AG09319 (cell line): Measurements from ENCODE around the gene ZNF280C.

Experiments used
- DNase-seq: peaks from one replicate; pipeline ENCODE4 v3.0.0-alpha.2; 2010; ENCODE audit warnings: low read depth; ENCODE audit errors: extremely low read depth
- CTCF ChIP-seq: IDR thresholded peaks from 2 replicates; pipeline ENCODE4 v1.5.1; 2011; ENCODE audit warnings: low read depth, mild to moderate bottlenecking, inconsistent platforms, low read length, moderate library complexity

Gene ZNF280C

GRCh38 chrX:130224810-130225209 is 43.9 kb downstream of the ZNF280C start:
- TF ChIP-seq CTCF, result no peak
- no peak for DNase-seq

GRCh38 chrX:130216320-130216719 is 52.4 kb downstream of the ZNF280C start:
- TF ChIP-seq CTCF, result no peak
- DNase-seq, result no peak

GRCh38 chrX:130213376-130213775 is 55.3 kb downstream of the ZNF280C start:
- no peak for DNase-seq
- TF ChIP-seq CTCF, result no peak

GRCh38 chrX:130212371-130212770 is 56.3 kb downstream of the ZNF280C start:
- DNase-seq, result no peak

GRCh38 chrX:130211415-130212186 is 57.1 kb downstream of the ZNF280C start:
- TF ChIP-seq CTCF, result no peak
- DNase-seq, result no peak

More at GRCh38 chrX:130212371-130212770, 56.3 kb downstream of the ZNF280C start:
- TF ChIP-seq CTCF, result no peak

GRCh38 chrX:130204647-130205046 is 64.1 kb downstream of the ZNF280C start:
- DNase-seq, result no peak
- TF ChIP-seq CTCF, result no peak

- TF ChIP-seq CTCF, result no peak
- DNase-seq, result no peak
Measured at GRCh38 chrX:130197464-130197863, 71.2 kb downstream of the ZNF280C start.
